SK-N-SH (cell line): Measurements from ENCODE around the gene CELSR2. TPM values are rescaled to one million over a fixed set of nuclear protein-coding genes. Genes with fewer than 3 reads are reported as not detected.

ENCODE experiments used
- CTCF ChIA-PET: fragments of 300-600, 350-600 bp; formaldehyde crosslinking; extraction: SDS; loops from one replicate; lab custom pipeline; 2021; lab: Yijun Ruan, JAX
- POLR2A ChIA-PET: fragments of 350-600 bp; sonication (Branson Sonifier 250); formaldehyde crosslinking; extraction: SDS; loops from one replicate; lab custom pipeline; 2020; ENCODE audit warnings: antibody characterized with exemption, inconsistent platforms; lab: Yijun Ruan, JAX
- DNase-seq: peaks from one replicate; pipeline ENCODE4 v3.0.0; 2012
- H2AFZ ChIP-seq: fragments of 200-600 bp; sonication (generic); 2 replicates; pipeline ENCODE4 v1.8.1; 2016; ENCODE audit warnings: antibody characterized with exemption, mild to moderate bottlenecking, low read depth
- H3F3A ChIP-seq: fragments of 200-600 bp; sonication (generic); replicated peaks from 2 replicates; pipeline ENCODE3; 2016; ENCODE audit warnings: antibody characterized with exemption, mild to moderate bottlenecking; ENCODE audit not compliant: insufficient read depth
- H3K27ac ChIP-seq, 2 experiments: fragments of 200-500 bp in 1 of 2; fragments of 200-600 bp in 1 of 2; sonication (Bioruptor generic) in 1 of 2; sonication (generic), shearing (Covaris generic) in 1 of 2; 2 replicates each; pipeline versions ENCODE4 v1.5.1 to v1.6.1; 2014 to 2016; ENCODE audit warnings: low read depth in 2 of 2, inconsistent platforms in 1 of 2, low read length in 1 of 2, mild to moderate bottlenecking in 1 of 2, mixed read lengths in 1 of 2
- H3K27me3 ChIP-seq: fragments of 200-600 bp; sonication (generic), shearing (Covaris generic); 2 replicates; pipeline ENCODE4 v1.6.1; 2016; ENCODE audit warnings: mixed run types; ENCODE audit not compliant: insufficient read depth
- H3K36me3 ChIP-seq, 2 experiments: fragments of 200-500 bp in 1 of 2; fragments of 200-600 bp in 1 of 2; sonication (Bioruptor generic) in 1 of 2; sonication (generic) in 1 of 2; replicated peaks in 1 of 2; 2 replicates each; pipeline versions ENCODE3 to v1.5.1; 2014 to 2016; ENCODE audit warnings: low read length in 1 of 2, mild to moderate bottlenecking in 1 of 2; ENCODE audit not compliant: insufficient read depth in 2 of 2, control insufficient read depth in 1 of 2
- H3K4me1 ChIP-seq, 2 experiments: fragments of 200-500 bp in 1 of 2; fragments of 200-600 bp in 1 of 2; sonication (Bioruptor generic) in 1 of 2; sonication (generic), shearing (Covaris generic) in 1 of 2; 2 replicates each; pipeline versions ENCODE4 v1.5.1 to v1.6.1; 2014 to 2016; ENCODE audit warnings: low read depth in 1 of 2, low read length in 1 of 2, mixed run types in 1 of 2; ENCODE audit not compliant: insufficient read depth in 2 of 2, control insufficient read depth in 1 of 2
- H3K4me2 ChIP-seq: fragments of 200-600 bp; sonication (generic), shearing (Covaris generic); 2 replicates; pipeline ENCODE4 v1.6.1; 2017; ENCODE audit warnings: mixed run types
- H3K4me3 ChIP-seq, 2 experiments: fragments of 200-500 bp in 1 of 2; fragments of 200-600 bp in 1 of 2; sonication (Bioruptor generic) in 1 of 2; sonication (generic), shearing (Covaris generic) in 1 of 2; 2 replicates each; pipeline versions ENCODE4 v1.5.1 to v1.8.1; 2014 to 2016; ENCODE audit warnings: low read depth in 2 of 2, inconsistent platforms in 1 of 2, low read length in 1 of 2, mild to moderate bottlenecking in 1 of 2, mixed read lengths in 1 of 2, moderate library complexity in 1 of 2
- H3K79me2 ChIP-seq: fragments of 200-600 bp; sonication (generic); 2 replicates; pipeline ENCODE4 v1.8.1; 2017; ENCODE audit warnings: mild to moderate bottlenecking; ENCODE audit not compliant: insufficient read depth
- H3K9ac ChIP-seq: fragments of 200-600 bp; sonication (generic); 2 replicates; pipeline ENCODE4 v1.6.1; 2017; ENCODE audit warnings: mixed run types
- H3K9me2 ChIP-seq: fragments of 200-600 bp; sonication (generic); 2 replicates; pipeline ENCODE4 v1.6.1; 2017; ENCODE audit warnings: mixed run types
- H3K9me3 ChIP-seq: fragments of 200-600 bp; sonication (generic); 2 replicates; pipeline ENCODE4 v1.6.1; 2017; ENCODE audit warnings: mixed run types, mild to moderate bottlenecking, moderate library complexity
- H4K20me1 ChIP-seq: fragments of 200-600 bp; sonication (generic); 2 replicates; pipeline ENCODE4 v1.6.1; 2017; ENCODE audit warnings: mild to moderate bottlenecking, mixed run types; ENCODE audit not compliant: insufficient read depth
- FOXJ3 ChIP-seq: sonication (generic); formaldehyde crosslinking; IDR thresholded peaks from 2 replicates; pipeline ENCODE4 v1.5.1; 2020; ENCODE audit warnings: mild to moderate bottlenecking, missing genetic modification reagents
- IRF3 ChIP-seq: fragments of 150-350 bp; IDR thresholded peaks from 2 replicates; pipeline ENCODE4 v1.6.1; 2016; ENCODE audit warnings: mild to moderate bottlenecking, low read depth, low read length
- MAX ChIP-seq: IDR thresholded peaks from 2 replicates; pipeline ENCODE4 v1.4.0; 2012; ENCODE audit warnings: low read depth
- POLR2AphosphoS5 ChIP-seq: IDR thresholded peaks from 2 replicates; pipeline ENCODE4 v1.6.1; 2012; ENCODE audit warnings: low read depth, low read length
- RCOR1 ChIP-seq: fragments of 150-350 bp; IDR thresholded peaks from 2 replicates; pipeline ENCODE4 v1.6.1; 2017; ENCODE audit warnings: antibody characterized with exemption, low read length
- REST ChIP-seq: IDR thresholded peaks from 2 replicates; pipeline ENCODE4 v1.6.1; 2012; ENCODE audit warnings: mild to moderate bottlenecking, low read depth, low read length, moderate library complexity
- RXRA ChIP-seq: IDR thresholded peaks from 2 replicates; pipeline ENCODE4 v1.4.0; 2012; ENCODE audit warnings: low read depth, mild to moderate bottlenecking, borderline replicate concordance
- SIN3A ChIP-seq: IDR thresholded peaks from 2 replicates; pipeline ENCODE4 v1.6.1; 2012; ENCODE audit warnings: low read depth, mild to moderate bottlenecking, low read length, moderate library complexity, borderline replicate concordance
- TCF12 ChIP-seq: IDR thresholded peaks from 2 replicates; pipeline ENCODE4 v1.4.0; 2012
- TEAD4 ChIP-seq: IDR thresholded peaks from 2 replicates; pipeline ENCODE4 v1.4.0; 2012; ENCODE audit warnings: mild to moderate bottlenecking, borderline replicate concordance; ENCODE audit not compliant: insufficient read depth
- ZBTB33 ChIP-seq: IDR thresholded peaks from 2 replicates; pipeline ENCODE4 v1.4.0; 2012; ENCODE audit warnings: low read depth, borderline replicate concordance
- WGBS: methylation state at CpG from one replicate; pipeline ENCODE4 v1.1.6; 2017; ENCODE audit warnings: low lambda C conversion rate; 5-methylcytosine and 5-hydroxymethylcytosine counted together
- polyA plus RNA-seq, 3 experiments: library from polyadenylated mRNA; depleted of rRNA; stranded (reverse); fragments of >200 nt; gene quantifications; 2 replicates each; pipeline ENCODE4 v1.2.3, GENCODE V29; 2012

Gene CELSR2
- polyA plus RNA-seq, 1 of the 3 experiments (the other 2 are of a cell fraction), result 3.5 TPM

GRCh38 chr1:109272831-109273547 lies 23.6 kb downstream of the CELSR2 start:
- POLR2A ChIA-PET, result no interaction called here
- no peak for DNase-seq
- Histone ChIP-seq H3K9me2 (no peaks in the 10 kb centered on the region), H2AFZ (no peak overlapping the region), H3K9ac (no peak overlapping the region), H3K4me2 (no peak overlapping the region), H4K20me1 (no peaks in the 10 kb centered on the region), H3K36me3 (no peaks in the 10 kb centered on the region), H3K79me2 (no peaks in the 10 kb centered on the region), H3K4me1 (peaks cover 15 to 25% of the 10 kb centered on the region in 2 experiments), H3K9me3 (no peaks in the 10 kb centered on the region), H3K27me3 (no peaks in the 10 kb centered on the region), H3F3A (peaks cover 8% of the 10 kb centered on the region), H3K27ac (no peak overlapping the region), H3K4me3 (no peak overlapping the region)
- TF ChIP-seq RXRA, result no peak
- TF ChIP-seq MAX, result no peak
- no peak for TF ChIP-seq REST
- TF ChIP-seq IRF3, result no peak
- 100% methylated on average over 2 of the region's 16 CpGs for WGBS
- CTCF ChIA-PET, result interaction anchor here (1.0 to 1.6 kb wide), 2 partner anchors 9 to 126 kb away, joined by 5 read pairs; no protein-coding TSS in a partner anchor

GRCh38 chr1:109273570-109274288 lies 24.4 kb downstream of the CELSR2 start:
- ChIA-PET POLR2A (no interaction called here), CTCF (interaction anchor here (1.0 to 1.6 kb wide), 2 partner anchors 10 to 125 kb away, joined by 5 read pairs; no protein-coding TSS in a partner anchor)
- Histone ChIP-seq H3K4me1 (peaks cover 15 to 25% of the 10 kb centered on the region in 2 experiments), H3K27me3 (no peaks in the 10 kb centered on the region), H3K27ac (no peak overlapping the region; a peak in 1 of 4 replicates), H3K4me3 (no peak overlapping the region), H2AFZ (no peak overlapping the region), H3K79me2 (no peaks in the 10 kb centered on the region), H3K9me3 (no peaks in the 10 kb centered on the region), H3K4me2 (no peak overlapping the region), H3K36me3 (no peaks in the 10 kb centered on the region), H3K9ac (no peak overlapping the region), H3F3A (peaks cover 15% of the 10 kb centered on the region), H3K9me2 (no peaks in the 10 kb centered on the region), H4K20me1 (no peaks in the 10 kb centered on the region)
- DNase-seq, result no peak
- 96% methylated on average over 13 of the region's 30 CpGs for WGBS
- TF ChIP-seq POLR2AphosphoS5 (no peak), IRF3 (no peak), TCF12 (no peak), FOXJ3 (CRISPR knock-in tag) (no peak), REST (no peak), TEAD4 (no peak), RCOR1 (no peak), SIN3A (no peak), ZBTB33 (no peak)
